HepG2 (cell line): ENCODE measurements around the gene SECTM1. TPM values are rescaled to one million over a fixed set of nuclear protein-coding genes. Genes with fewer than 3 reads are reported as not detected.
A peak's percentile ranks its signal among the peaks of the same experiment; 100 is the strongest.

ENCODE experiments used
- ADNP ChIP-seq: sonication (generic); formaldehyde crosslinking; IDR thresholded peaks from 2 replicates; pipeline ENCODE4 v1.4.0; 2020; ENCODE audit warnings: missing genetic modification reagents
- KDM6A ChIP-seq: IDR thresholded peaks from 2 replicates; pipeline ENCODE4 v1.6.1; 2016; ENCODE audit warnings: low read depth
- MAZ ChIP-seq, 2 experiments: sonication (generic) in 1 of 2; formaldehyde crosslinking in 1 of 2; IDR thresholded peaks; 2 replicates each; pipeline versions ENCODE4 v1.5.0 to v1.6.1; 2012 to 2020; ENCODE audit warnings: low read depth in 2 of 2, mild to moderate bottlenecking in 2 of 2, borderline replicate concordance in 1 of 2, improper control_type of control experiment in 1 of 2, low read length in 1 of 2, missing genetic modification reagents in 1 of 2, moderate library complexity in 1 of 2
- PRDM4 ChIP-seq: sonication (generic); formaldehyde crosslinking; IDR thresholded peaks from 2 replicates; pipeline ENCODE4 v1.9.0; 2021; ENCODE audit warnings: missing genetic modification reagents, borderline replicate concordance
- SKI ChIP-seq: fragments of 450-650 bp; IDR thresholded peaks from one replicate; pipeline ENCODE4 v1.6.1; 2018; ENCODE audit warnings: mild to moderate bottlenecking; ENCODE audit not compliant: partially characterized antibody
- TCF7 ChIP-seq: sonication (generic); IDR thresholded peaks from 2 replicates; pipeline ENCODE4 v1.6.1; 2016; ENCODE audit warnings: antibody characterized with exemption, low read depth
- ZMYM2 ChIP-seq: sonication (generic); formaldehyde crosslinking; IDR thresholded peaks from 2 replicates; pipeline ENCODE4 v1.8.0; 2022; ENCODE audit warnings: mild to moderate bottlenecking, missing genetic modification reagents
- polyA plus RNA-seq, 8 experiments: library from polyadenylated mRNA; depleted of rRNA in 3 of 8; stranded (reverse) in 7 of 8; unstranded in 1 of 8; fragments of >200 nt; fragmentation: Illumina TruSeq in 4 of 8; extraction: Trizol in 4 of 8; gene quantifications; 2 replicates each; pipeline versions ENCODE4 v1.2.1 to v1.2.3, GENCODE V29; 2011 to 2016; ENCODE audit warnings: low read depth in 4 of 8, missing spikeins in 1 of 8, mixed read lengths in 1 of 8; ENCODE audit not compliant: insufficient read depth in 1 of 8
- total RNA-seq, 5 experiments: library from RNA; depleted of rRNA; stranded (reverse); fragments of >200 nt; fragmentation: Illumina TruSeq; extraction: Trizol; gene quantifications; 2 replicates each; pipeline ENCODE4 v1.2.3, GENCODE V29; 2016; ENCODE audit warnings: low read depth in 1 of 5
- TF ChIP-seq, protein P1 (sequence below): sonication (generic); formaldehyde crosslinking; IDR thresholded peaks from 2 replicates; pipeline ENCODE4 v1.5.1; 2020; ENCODE audit warnings: mild to moderate bottlenecking, missing genetic modification reagents
- TF ChIP-seq, protein P2 (sequence below): sonication (generic); formaldehyde crosslinking; IDR thresholded peaks from 2 replicates; pipeline ENCODE4 v1.4.0; 2020; ENCODE audit warnings: mild to moderate bottlenecking, missing genetic modification reagents

The SECTM1 gene
- total and polyA plus RNA-seq, 2 of the 13 experiments (the other 11 are each of a cell fraction or from before 2014, with no cell fraction given) = 3.5 to 5.3 TPM

DNA sequence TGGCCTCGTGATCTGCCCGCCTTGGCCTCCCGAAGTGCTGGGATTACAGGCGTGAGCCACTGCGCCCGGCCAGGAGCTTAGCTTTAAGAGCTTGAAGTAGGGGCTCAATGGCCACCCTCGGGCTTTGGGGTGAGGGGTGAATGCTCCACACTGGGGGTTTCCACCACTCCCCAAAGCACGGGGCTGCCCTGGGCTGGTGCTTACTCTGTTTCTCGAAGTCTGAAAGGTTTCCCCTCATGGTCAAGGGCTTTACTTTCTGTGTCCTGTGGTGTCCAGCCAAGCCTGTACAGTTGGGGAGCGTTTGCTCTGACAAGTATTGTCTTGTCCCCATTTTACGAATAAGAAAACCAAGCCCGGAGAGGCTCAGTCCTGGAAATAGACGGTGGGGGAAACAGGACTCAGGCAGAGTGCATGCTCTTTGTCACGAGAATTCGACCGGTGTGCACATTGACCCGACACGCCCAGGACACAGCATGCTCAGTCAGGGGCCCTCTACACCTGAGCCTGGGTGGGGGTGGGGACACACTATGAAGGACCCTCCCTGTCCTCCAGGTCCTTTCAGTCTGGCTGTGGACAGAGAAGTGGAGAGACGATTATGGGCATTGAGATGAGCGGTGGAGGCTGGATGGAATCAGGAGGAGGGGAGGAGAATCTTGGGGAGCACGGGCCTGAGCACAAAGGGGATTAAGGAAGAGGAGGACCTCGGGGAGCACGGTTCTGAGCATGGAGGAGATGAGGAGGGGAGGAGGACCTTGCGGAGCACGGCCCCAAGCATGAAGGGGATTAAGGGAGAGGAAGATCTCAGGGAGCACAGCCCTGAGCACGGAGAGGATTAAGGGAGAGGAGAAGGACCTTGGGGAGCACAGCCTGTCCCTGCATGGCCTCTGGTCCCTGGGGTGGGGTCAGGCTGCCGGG, 23.7 kb downstream of the SECTM1 start (continued):
- TF ChIP-seq, protein P1, sequence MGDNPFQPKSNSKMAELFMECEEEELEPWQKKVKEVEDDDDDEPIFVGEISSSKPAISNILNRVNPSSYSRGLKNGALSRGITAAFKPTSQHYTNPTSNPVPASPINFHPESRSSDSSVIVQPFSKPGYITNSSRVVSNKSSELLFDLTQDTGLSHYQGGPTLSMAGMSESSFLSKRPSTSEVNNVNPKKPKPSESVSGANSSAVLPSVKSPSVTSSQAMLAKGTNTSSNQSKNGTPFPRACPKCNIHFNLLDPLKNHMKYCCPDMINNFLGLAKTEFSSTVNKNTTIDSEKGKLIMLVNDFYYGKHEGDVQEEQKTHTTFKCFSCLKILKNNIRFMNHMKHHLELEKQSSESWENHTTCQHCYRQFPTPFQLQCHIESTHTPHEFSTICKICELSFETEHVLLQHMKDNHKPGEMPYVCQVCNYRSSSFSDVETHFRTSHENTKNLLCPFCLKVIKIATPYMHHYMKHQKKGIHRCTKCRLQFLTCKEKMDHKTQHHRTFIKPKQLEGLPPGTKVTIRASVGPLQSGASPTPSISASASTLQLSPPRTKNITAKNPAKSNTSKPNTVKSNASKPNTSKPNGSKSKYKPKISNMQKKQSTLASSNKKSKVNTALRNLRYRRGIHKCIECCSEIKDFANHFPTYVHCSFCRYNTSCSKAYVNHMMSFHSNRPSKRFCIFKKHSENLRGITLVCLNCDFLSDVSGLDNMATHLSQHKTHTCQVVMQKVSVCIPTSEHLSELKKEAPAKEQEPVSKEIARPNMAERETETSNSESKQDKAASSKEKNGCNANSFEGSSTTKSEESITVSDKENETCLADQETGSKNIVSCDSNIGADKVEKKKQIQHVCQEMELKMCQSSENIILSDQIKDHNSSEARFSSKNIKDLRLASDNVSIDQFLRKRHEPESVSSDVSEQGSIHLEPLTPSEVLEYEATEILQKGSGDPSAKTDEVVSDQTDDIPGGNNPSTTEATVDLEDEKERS (CRISPR knock-in tag) = peak; percentile 91; the same call in 1 of the 2 replicates
- TF ChIP-seq, protein P2, sequence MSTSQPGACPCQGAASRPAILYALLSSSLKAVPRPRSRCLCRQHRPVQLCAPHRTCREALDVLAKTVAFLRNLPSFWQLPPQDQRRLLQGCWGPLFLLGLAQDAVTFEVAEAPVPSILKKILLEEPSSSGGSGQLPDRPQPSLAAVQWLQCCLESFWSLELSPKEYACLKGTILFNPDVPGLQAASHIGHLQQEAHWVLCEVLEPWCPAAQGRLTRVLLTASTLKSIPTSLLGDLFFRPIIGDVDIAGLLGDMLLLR = no peak
- peak; percentile 25 for TF ChIP-seq SKI
- no peak for TF ChIP-seq TCF7
- TF ChIP-seq MAZ (IDR thresholded peaks at IDR 0.05; ENCODE audit: borderline replicate concordance, low read depth, low read length) = peak; percentile 25; the same call in 1 of the 2 replicates
- TF ChIP-seq MAZ (CRISPR knock-in tag; IDR thresholded peaks at IDR 0.05; ENCODE audit: low read depth) = 0 out of 2 replicates have a peak, but pooled peaks have one; percentile 37
- TF ChIP-seq ADNP (CRISPR knock-in tag) = 0 out of 2 replicates have a peak, but pooled peaks have one; percentile 27
- peak; percentile 78 for TF ChIP-seq KDM6A (CRISPR knock-in tag)
- TF ChIP-seq ZMYM2 (CRISPR knock-in tag) = peak; percentile 68
- TF ChIP-seq PRDM4 = no peak
